ENCODE results near the gene SCO1.
"Not testable (repeated sequence)": the region's sequence is repeated elsewhere in the genome, so short reads cannot be mapped to it uniquely, and the experiment has no call there.

The SCO1 gene

GRCh38 chr17:10726196-10726595 lies 28.9 kb upstream of the SCO1 start:
- no peak for DNase-seq (ENCODE audit: low read depth in 1 of 2, low spot score in 1 of 2)

GRCh38 chr17:10725262-10725661 lies 27.9 kb upstream of the SCO1 start:
- DNase-seq (ENCODE audit: low read depth in 1 of 2, low spot score in 1 of 2): no peak

- DNase-seq (ENCODE audit: low read depth in 1 of 2, low spot score in 1 of 2): no peak
Observed at GRCh38 chr17:10724546-10725195, 27.3 kb upstream of the SCO1 start.

- no peak for DNase-seq (ENCODE audit: low read depth in 1 of 2, low spot score in 1 of 2)
Observed at GRCh38 chr17:10718547-10718946, 21.2 kb upstream of the SCO1 start.

- no peak for DNase-seq (ENCODE audit: low read depth in 1 of 2, low spot score in 1 of 2)
Observed at GRCh38 chr17:10716218-10716617, 18.9 kb upstream of the SCO1 start.

- DNase-seq (ENCODE audit: low read depth in 1 of 2, low spot score in 1 of 2): no peak
Observed at GRCh38 chr17:10713318-10713717, 16.0 kb upstream of the SCO1 start.

- DNase-seq (ENCODE audit: low read depth in 1 of 2, low spot score in 1 of 2): no peak
Observed at GRCh38 chr17:10705727-10706126, 8.4 kb upstream of the SCO1 start.

GRCh38 chr17:10702574-10702973 lies 5.2 kb upstream of the SCO1 start:
- DNase-seq (ENCODE audit: low read depth in 1 of 2, low spot score in 1 of 2): no peak

GRCh38 chr17:10699856-10700255 lies 2.5 kb upstream of the SCO1 start:
- no peak for DNase-seq (ENCODE audit: low read depth in 1 of 2, low spot score in 1 of 2)

GRCh38 chr17:10698096-10698818 lies 924 bp upstream of the SCO1 start:
- no peak for DNase-seq (ENCODE audit: low read depth in 1 of 2, low spot score in 1 of 2)

- not testable (repeated sequence) for DNase-seq (ENCODE audit: low read depth in 1 of 2, low spot score in 1 of 2)
Observed at GRCh38 chr17:10695875-10696407, 1.4 kb downstream of the SCO1 start.

- DNase-seq (ENCODE audit: low read depth in 1 of 2, low spot score in 1 of 2): no peak
Observed at GRCh38 chr17:10687499-10687898, 9.8 kb downstream of the SCO1 start.

- no peak for DNase-seq (ENCODE audit: low read depth in 1 of 2, low spot score in 1 of 2)
Observed at GRCh38 chr17:10683853-10684252, 13.5 kb downstream of the SCO1 start.

GRCh38 chr17:10681866-10682446 lies 15.4 kb downstream of the SCO1 start:
- no peak for DNase-seq (ENCODE audit: low read depth in 1 of 2, low spot score in 1 of 2)

GRCh38 chr17:10674704-10675103 lies 22.6 kb downstream of the SCO1 start:
- DNase-seq (ENCODE audit: low read depth in 1 of 2, low spot score in 1 of 2): no peak

- DNase-seq (ENCODE audit: low read depth in 1 of 2, low spot score in 1 of 2): no peak
Observed at GRCh38 chr17:10673312-10673711, 24.0 kb downstream of the SCO1 start.

- no peak for DNase-seq (ENCODE audit: low read depth in 1 of 2, low spot score in 1 of 2)
Observed at GRCh38 chr17:10668775-10669174, 28.6 kb downstream of the SCO1 start.

- DNase-seq (ENCODE audit: low read depth in 1 of 2, low spot score in 1 of 2): no peak
Observed at GRCh38 chr17:10666906-10667305, 30.4 kb downstream of the SCO1 start.

- DNase-seq (ENCODE audit: low read depth in 1 of 2, low spot score in 1 of 2): no peak
Observed at GRCh38 chr17:10664571-10664970, 32.8 kb downstream of the SCO1 start.

- no peak for DNase-seq (ENCODE audit: low read depth in 1 of 2, low spot score in 1 of 2)
Observed at GRCh38 chr17:10663231-10663630, 34.1 kb downstream of the SCO1 start.

GRCh38 chr17:10661437-10661836 lies 35.9 kb downstream of the SCO1 start:
- DNase-seq (ENCODE audit: low read depth in 1 of 2, low spot score in 1 of 2): no peak

GRCh38 chr17:10657879-10658278 lies 39.5 kb downstream of the SCO1 start:
- DNase-seq (ENCODE audit: low read depth in 1 of 2, low spot score in 1 of 2): no peak
